IPS DF 4.7 (cell line): ENCODE results near the gene ZNF76.
A peak's percentile ranks its signal among the peaks of the same experiment; 100 is the strongest.

Experiments
- DNase-seq: peaks from one replicate; pipeline ENCODE4 v3.0.0-alpha.2; 2013; ENCODE audit warnings: low spot score; ENCODE audit errors: extremely low read depth

The ZNF76 gene

GRCh38 chr6:35259194-35259947 lies at the start of gene ZNF76:
ZNF76 (plus strand) TSS chr6:35259735; CDS start chr6:35281152, 21,417 bp downstream.
- DNase-seq = peak; percentile 85

GRCh38 chr6:35213298-35213791 lies 46.2 kb upstream of the ZNF76 start:
- no peak for DNase-seq

- no peak for DNase-seq
These were observed 45.4 kb upstream of the ZNF76 start, which contains the start of gene SCUBE3 for GRCh38 chr6:35213824-35214756. SCUBE3 (plus strand) TSS chr6:35213956; CDS start chr6:35214419, 463 bp downstream.

GRCh38 chr6:35214869-35215664 lies 44.5 kb upstream of the ZNF76 start:
- no peak for DNase-seq

- DNase-seq = no peak
These were observed 43.7 kb upstream of the ZNF76 start for GRCh38 chr6:35215665-35216411.

- no peak for DNase-seq
These were observed 43.2 kb upstream of the ZNF76 start for GRCh38 chr6:35216412-35216732.

GRCh38 chr6:35216851-35217811 lies 42.4 kb upstream of the ZNF76 start:
- DNase-seq = no peak

GRCh38 chr6:35218021-35218420 lies 41.5 kb upstream of the ZNF76 start:
- DNase-seq = no peak

GRCh38 chr6:35218456-35218855 lies 41.1 kb upstream of the ZNF76 start:
- DNase-seq = no peak

- no peak for DNase-seq
These were observed 39.7 kb upstream of the ZNF76 start for GRCh38 chr6:35219683-35220326.

- DNase-seq = no peak
These were observed 38.8 kb upstream of the ZNF76 start for GRCh38 chr6:35220711-35221110.

- DNase-seq = no peak
These were observed 36.1 kb upstream of the ZNF76 start for GRCh38 chr6:35223396-35223795.

- no peak for DNase-seq
These were observed 34.8 kb upstream of the ZNF76 start for GRCh38 chr6:35224720-35225119.

GRCh38 chr6:35228481-35228880 lies 31.1 kb upstream of the ZNF76 start:
- DNase-seq = no peak

GRCh38 chr6:35229304-35229703 lies 30.2 kb upstream of the ZNF76 start:
- no peak for DNase-seq

- DNase-seq = no peak
These were observed 29.0 kb upstream of the ZNF76 start for GRCh38 chr6:35230498-35230897.

GRCh38 chr6:35230950-35231349 lies 28.6 kb upstream of the ZNF76 start:
- DNase-seq = no peak

- DNase-seq = no peak
These were observed 28.0 kb upstream of the ZNF76 start for GRCh38 chr6:35231563-35231962.

GRCh38 chr6:35234901-35235300 lies 24.6 kb upstream of the ZNF76 start:
- DNase-seq = no peak
